Neural cell (in vitro differentiated cells): Measurements from ENCODE around the gene SLC1A2. TPM values are rescaled to one million over a fixed set of nuclear protein-coding genes. Genes with fewer than 3 reads are reported as not detected.

Experiments
- H2AFZ ChIP-seq: fragments of 200-600, 300-800 bp; sonication (generic), shearing (Covaris generic); 2 replicates; pipeline ENCODE4 v1.6.0; 2014; ENCODE audit warnings: low read depth, mild to moderate bottlenecking, antibody characterized with exemption, low read length, moderate library complexity
- H3F3A ChIP-seq: fragments of 200-600 bp; shearing (Covaris generic); 2 replicates; pipeline ENCODE4 v1.6.1; 2016; ENCODE audit warnings: mild to moderate bottlenecking, moderate library complexity, mixed read lengths, antibody characterized with exemption, low read length; ENCODE audit not compliant: insufficient read depth, poor library complexity, severe bottlenecking
- H3K27ac ChIP-seq: fragments of 200-600, 300-800 bp; sonication (generic), shearing (Covaris generic); 2 replicates; pipeline ENCODE4 v1.5.1; 2014; ENCODE audit warnings: mild to moderate bottlenecking, low read length, moderate library complexity
- H3K27me3 ChIP-seq: fragments of 300-800, 200-600 bp; sonication (generic), shearing (Covaris generic); 2 replicates; pipeline ENCODE4 v1.6.0; 2014; ENCODE audit warnings: mild to moderate bottlenecking, low read depth, low read length, moderate library complexity; ENCODE audit not compliant: insufficient read depth
- H3K36me3 ChIP-seq: fragments of 300-800, 200-600 bp; sonication (generic), shearing (Covaris generic); 2 replicates; pipeline ENCODE4 v1.5.1; 2014; ENCODE audit warnings: mild to moderate bottlenecking, antibody characterized with exemption, low read length, moderate library complexity; ENCODE audit not compliant: insufficient read depth
- H3K4me2 ChIP-seq: fragments of 300-800, 200-600 bp; sonication (generic), shearing (Covaris generic); 2 replicates; pipeline ENCODE4 v1.6.0; 2014; ENCODE audit warnings: mild to moderate bottlenecking, low read length
- H3K4me3 ChIP-seq: fragments of 300-800, 200-600 bp; sonication (generic), shearing (Covaris generic); 2 replicates; pipeline ENCODE4 v1.5.1; 2014; ENCODE audit warnings: mild to moderate bottlenecking, low read length, moderate library complexity
- H3K79me2 ChIP-seq: fragments of 200-600 bp; shearing (Covaris generic); replicated peaks from 2 replicates; pipeline ENCODE4 v1.6.0; 2014; ENCODE audit warnings: mild to moderate bottlenecking, low read length, moderate library complexity; ENCODE audit not compliant: insufficient read depth
- H3K9ac ChIP-seq: fragments of 300-800, 200-600 bp; sonication (generic), shearing (Covaris generic); 2 replicates; pipeline ENCODE4 v1.6.1; 2016; ENCODE audit warnings: mild to moderate bottlenecking, low read length, mixed read lengths
- H3K9me2 ChIP-seq: fragments of 200-600 bp; shearing (Covaris generic); 2 replicates; pipeline ENCODE4 v1.6.1; 2016; ENCODE audit warnings: mild to moderate bottlenecking, low read length, mixed read lengths; ENCODE audit not compliant: insufficient read depth
- H3K9me3 ChIP-seq: fragments of 200-600, 300-800 bp; sonication (generic), shearing (Covaris generic); 2 replicates; pipeline ENCODE4 v1.6.1; 2016; ENCODE audit warnings: mild to moderate bottlenecking, mixed run types, low read length, moderate library complexity, mixed read lengths
- H4K20me1 ChIP-seq: fragments of 200-600 bp; shearing (Covaris generic); 2 replicates; pipeline ENCODE4 v1.6.1; 2016; ENCODE audit warnings: mild to moderate bottlenecking, mixed run types; ENCODE audit not compliant: insufficient read depth
- EP300 ChIP-seq: fragments of 450-650 bp; conservative IDR thresholded peaks from 2 replicates; pipeline ENCODE4 v1.6.1; 2014; ENCODE audit warnings: antibody characterized with exemption, mild to moderate bottlenecking, moderate library complexity; ENCODE audit not compliant: poor library complexity, severe bottlenecking
- EZH2 ChIP-seq: fragments of 200-600, 300-800 bp; shearing (Covaris generic), sonication (generic); IDR thresholded peaks from 2 replicates; pipeline ENCODE4 v1.6.1; 2014; ENCODE audit warnings: antibody characterized with exemption, low read length, borderline replicate concordance, mild to moderate bottlenecking; ENCODE audit not compliant: insufficient read depth, poor library complexity, severe bottlenecking
- MXI1 ChIP-seq: fragments of 450-650 bp; conservative IDR thresholded peaks from 2 replicates; pipeline ENCODE4 v1.6.1; 2014; ENCODE audit warnings: antibody characterized with exemption, mild to moderate bottlenecking; ENCODE audit not compliant: poor library complexity, severe bottlenecking
- POLR2AphosphoS5 ChIP-seq: IDR thresholded peaks from 2 replicates; pipeline ENCODE4 v1.6.1; 2012
- RAD21 ChIP-seq: fragments of 450-650 bp; conservative IDR thresholded peaks from 2 replicates; pipeline ENCODE4 v1.6.1; 2014; ENCODE audit warnings: antibody characterized with exemption, mild to moderate bottlenecking, moderate library complexity
- SMC3 ChIP-seq: fragments of 450-650 bp; conservative IDR thresholded peaks from 2 replicates; pipeline ENCODE4 v1.6.1; 2014; ENCODE audit warnings: antibody characterized with exemption, mild to moderate bottlenecking, moderate library complexity; ENCODE audit not compliant: poor library complexity
- TAF1 ChIP-seq: IDR thresholded peaks from 2 replicates; pipeline ENCODE4 v1.6.1; 2012; ENCODE audit warnings: low read depth
- polyA plus RNA-seq: library from polyadenylated mRNA; depleted of rRNA; stranded (reverse); fragments of >200 nt; gene quantifications from 2 replicates; pipeline ENCODE4 v1.2.3, GENCODE V29; 2014
- TF ChIP-seq, protein P1 (sequence below): IDR thresholded peaks from 2 replicates; pipeline ENCODE4 v1.6.1; 2012; ENCODE audit warnings: borderline replicate concordance
- TF ChIP-seq, protein P2 (sequence below): fragments of 450-650 bp; IDR thresholded peaks from 2 replicates; pipeline ENCODE4 v1.5.1; 2014; ENCODE audit warnings: antibody characterized with exemption, mild to moderate bottlenecking, moderate library complexity; ENCODE audit not compliant: poor library complexity, severe bottlenecking

SLC1A2 gene
- polyA plus RNA-seq, 1 donor from 2014 or later, result 134 TPM

DNA sequence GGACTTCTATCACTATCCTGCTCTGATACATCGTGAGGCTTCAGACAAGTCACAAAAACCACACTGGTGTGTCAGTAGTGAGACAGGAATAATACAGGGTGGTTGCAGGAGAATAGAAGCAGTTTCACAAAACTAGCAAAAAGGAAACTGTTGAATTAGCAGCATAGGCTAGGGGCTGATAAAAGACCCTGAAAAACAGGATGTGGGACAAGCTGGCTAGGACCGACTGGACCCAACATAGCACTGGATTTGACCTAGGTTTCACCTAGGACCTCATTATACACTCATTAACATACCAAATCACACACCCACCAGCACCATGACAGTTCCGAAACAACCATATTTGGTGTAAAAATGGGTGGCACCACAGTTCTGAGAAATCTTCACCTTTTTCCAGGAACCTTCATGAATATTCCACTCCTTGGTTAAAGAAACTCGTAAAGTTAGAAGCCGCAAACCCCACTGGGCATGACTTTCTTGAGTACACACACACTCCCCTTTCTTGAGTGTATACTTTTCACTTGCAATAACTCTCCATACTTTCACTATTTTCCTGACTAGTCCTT is 76.2 kb downstream of the SLC1A2 start:
- no peaks in the 10 kb centered on the region for H3K9me3 ChIP-seq
- no peaks in the 10 kb centered on the region for H3K36me3 ChIP-seq
- no peak overlapping the region for H2AFZ ChIP-seq
- no peaks in the 10 kb centered on the region for H3K27me3 ChIP-seq
- no peaks in the 10 kb centered on the region for H4K20me1 ChIP-seq
- no peaks in the 10 kb centered on the region for H3F3A ChIP-seq
- H3K79me2 ChIP-seq, result no peaks in the 10 kb centered on the region
- H3K27ac ChIP-seq, result no peak overlapping the region
- H3K9me2 ChIP-seq, result no peaks in the 10 kb centered on the region
- no peak overlapping the region for H3K4me2 ChIP-seq
- TF ChIP-seq, protein P1, sequence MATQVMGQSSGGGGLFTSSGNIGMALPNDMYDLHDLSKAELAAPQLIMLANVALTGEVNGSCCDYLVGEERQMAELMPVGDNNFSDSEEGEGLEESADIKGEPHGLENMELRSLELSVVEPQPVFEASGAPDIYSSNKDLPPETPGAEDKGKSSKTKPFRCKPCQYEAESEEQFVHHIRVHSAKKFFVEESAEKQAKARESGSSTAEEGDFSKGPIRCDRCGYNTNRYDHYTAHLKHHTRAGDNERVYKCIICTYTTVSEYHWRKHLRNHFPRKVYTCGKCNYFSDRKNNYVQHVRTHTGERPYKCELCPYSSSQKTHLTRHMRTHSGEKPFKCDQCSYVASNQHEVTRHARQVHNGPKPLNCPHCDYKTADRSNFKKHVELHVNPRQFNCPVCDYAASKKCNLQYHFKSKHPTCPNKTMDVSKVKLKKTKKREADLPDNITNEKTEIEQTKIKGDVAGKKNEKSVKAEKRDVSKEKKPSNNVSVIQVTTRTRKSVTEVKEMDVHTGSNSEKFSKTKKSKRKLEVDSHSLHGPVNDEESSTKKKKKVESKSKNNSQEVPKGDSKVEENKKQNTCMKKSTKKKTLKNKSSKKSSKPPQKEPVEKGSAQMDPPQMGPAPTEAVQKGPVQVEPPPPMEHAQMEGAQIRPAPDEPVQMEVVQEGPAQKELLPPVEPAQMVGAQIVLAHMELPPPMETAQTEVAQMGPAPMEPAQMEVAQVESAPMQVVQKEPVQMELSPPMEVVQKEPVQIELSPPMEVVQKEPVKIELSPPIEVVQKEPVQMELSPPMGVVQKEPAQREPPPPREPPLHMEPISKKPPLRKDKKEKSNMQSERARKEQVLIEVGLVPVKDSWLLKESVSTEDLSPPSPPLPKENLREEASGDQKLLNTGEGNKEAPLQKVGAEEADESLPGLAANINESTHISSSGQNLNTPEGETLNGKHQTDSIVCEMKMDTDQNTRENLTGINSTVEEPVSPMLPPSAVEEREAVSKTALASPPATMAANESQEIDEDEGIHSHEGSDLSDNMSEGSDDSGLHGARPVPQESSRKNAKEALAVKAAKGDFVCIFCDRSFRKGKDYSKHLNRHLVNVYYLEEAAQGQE, result no peak
- TF ChIP-seq EP300 (no peak), EZH2 (no peak), MXI1 (no peak), RAD21 (no peak)
- H3K4me3 ChIP-seq, result no peak overlapping the region
- no peak overlapping the region for H3K9ac ChIP-seq

DNA sequence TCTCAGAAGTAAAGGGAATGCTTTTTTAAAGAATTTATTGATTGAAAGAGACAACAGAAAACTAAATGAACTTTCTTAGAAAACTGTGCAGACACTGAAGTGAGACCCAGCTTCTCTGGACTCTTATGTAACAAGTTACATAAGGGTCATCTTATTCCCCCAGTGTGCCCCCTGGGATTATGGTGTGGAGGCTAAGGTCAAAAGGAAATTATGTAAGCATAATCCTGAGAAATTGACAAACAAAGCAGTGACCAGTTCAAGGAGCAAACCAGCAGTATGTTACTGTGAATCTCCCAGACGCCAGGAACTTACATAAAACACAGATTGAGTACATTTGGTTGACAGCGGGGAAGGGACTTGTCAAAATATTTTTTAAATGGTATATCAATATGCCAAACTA is 78.6 kb downstream of the SLC1A2 start:
- Histone ChIP-seq H3F3A (no peaks in the 10 kb centered on the region), H3K79me2 (no peaks in the 10 kb centered on the region), H3K27me3 (no peaks in the 10 kb centered on the region), H3K9ac (no peak overlapping the region), H3K9me3 (no peaks in the 10 kb centered on the region), H2AFZ (no peak overlapping the region), H3K27ac (no peak overlapping the region), H3K9me2 (no peaks in the 10 kb centered on the region), H3K36me3 (no peaks in the 10 kb centered on the region), H3K4me2 (no peak overlapping the region), H3K4me3 (no peak overlapping the region), H4K20me1 (no peaks in the 10 kb centered on the region)
- no peak for TF ChIP-seq EZH2
- no peak for TF ChIP-seq MXI1
- TF ChIP-seq, protein P2, sequence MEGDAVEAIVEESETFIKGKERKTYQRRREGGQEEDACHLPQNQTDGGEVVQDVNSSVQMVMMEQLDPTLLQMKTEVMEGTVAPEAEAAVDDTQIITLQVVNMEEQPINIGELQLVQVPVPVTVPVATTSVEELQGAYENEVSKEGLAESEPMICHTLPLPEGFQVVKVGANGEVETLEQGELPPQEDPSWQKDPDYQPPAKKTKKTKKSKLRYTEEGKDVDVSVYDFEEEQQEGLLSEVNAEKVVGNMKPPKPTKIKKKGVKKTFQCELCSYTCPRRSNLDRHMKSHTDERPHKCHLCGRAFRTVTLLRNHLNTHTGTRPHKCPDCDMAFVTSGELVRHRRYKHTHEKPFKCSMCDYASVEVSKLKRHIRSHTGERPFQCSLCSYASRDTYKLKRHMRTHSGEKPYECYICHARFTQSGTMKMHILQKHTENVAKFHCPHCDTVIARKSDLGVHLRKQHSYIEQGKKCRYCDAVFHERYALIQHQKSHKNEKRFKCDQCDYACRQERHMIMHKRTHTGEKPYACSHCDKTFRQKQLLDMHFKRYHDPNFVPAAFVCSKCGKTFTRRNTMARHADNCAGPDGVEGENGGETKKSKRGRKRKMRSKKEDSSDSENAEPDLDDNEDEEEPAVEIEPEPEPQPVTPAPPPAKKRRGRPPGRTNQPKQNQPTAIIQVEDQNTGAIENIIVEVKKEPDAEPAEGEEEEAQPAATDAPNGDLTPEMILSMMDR, result no peak
- TF ChIP-seq POLR2AphosphoS5, result no peak
- TF ChIP-seq TAF1, result no peak
- no peak for TF ChIP-seq RAD21
- TF ChIP-seq EP300, result no peak
- TF ChIP-seq SMC3, result no peak
- TF ChIP-seq, protein P1, result no peak
